HEK293 (cell line): ENCODE data around the gene WDR7.

Source experiments
- SP3 ChIP-seq: fragments of 450-650 bp; formaldehyde crosslinking; IDR thresholded peaks from 2 replicates; pipeline ENCODE4 v1.5.1; 2016; ENCODE audit warnings: missing biosample characterization, missing genetic modification characterization
- ZBTB1 ChIP-seq: fragments of 450-650 bp; formaldehyde crosslinking; IDR thresholded peaks from 2 replicates; pipeline ENCODE4 v1.5.1; 2016; ENCODE audit warnings: missing biosample characterization, missing genetic modification characterization
- ZNF121 ChIP-seq: fragments of 450-650 bp; formaldehyde crosslinking; IDR thresholded peaks from 2 replicates; pipeline ENCODE4 v1.5.1; 2016; ENCODE audit warnings: missing biosample characterization, missing genetic modification characterization
- ZNF24 ChIP-seq: fragments of 450-650 bp; formaldehyde crosslinking; IDR thresholded peaks from 2 replicates; pipeline ENCODE4 v1.5.1; 2016; ENCODE audit warnings: missing biosample characterization, missing genetic modification characterization
- ZNF626 ChIP-seq: fragments of 450-650 bp; sonication (Bioruptor Pico); formaldehyde crosslinking; IDR thresholded peaks from 2 replicates; pipeline ENCODE4 v1.5.1; 2018; ENCODE audit warnings: missing biosample characterization, missing genetic modification characterization, inconsistent platforms
- TF ChIP-seq, protein P1 (sequence below): fragments of 450-650 bp; formaldehyde crosslinking; IDR thresholded peaks from 2 replicates; pipeline ENCODE4 v1.5.1; 2016; ENCODE audit warnings: missing biosample characterization, missing genetic modification characterization

DNA sequence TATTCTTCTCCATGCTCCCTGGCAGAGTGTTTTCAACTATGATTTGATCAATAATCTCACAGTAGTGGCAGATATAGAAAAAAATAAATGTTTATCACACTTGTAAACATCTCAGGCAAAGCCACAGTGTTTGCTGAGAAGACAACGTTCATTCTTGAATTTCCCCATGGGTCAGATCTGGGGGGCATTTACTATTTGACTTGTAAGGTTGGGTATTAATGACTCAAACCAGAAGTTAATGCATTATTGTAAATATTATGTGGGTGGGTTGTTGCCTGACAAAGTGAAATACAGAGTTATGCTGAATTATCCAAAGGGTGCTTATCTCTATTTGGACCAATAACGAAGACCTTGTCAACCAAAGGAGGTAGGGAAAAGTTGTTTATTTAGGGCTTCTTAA lies 346.0 kb downstream of the WDR7 start:
- no peak for TF ChIP-seq ZNF24 (tag by site-specific recombination)
- no peak for TF ChIP-seq ZNF121
- no peak for TF ChIP-seq SP3 (tag by site-specific recombination)
- TF ChIP-seq ZNF626 = no peak
- no peak for TF ChIP-seq ZBTB1 (tag by site-specific recombination)
- TF ChIP-seq, protein P1, sequence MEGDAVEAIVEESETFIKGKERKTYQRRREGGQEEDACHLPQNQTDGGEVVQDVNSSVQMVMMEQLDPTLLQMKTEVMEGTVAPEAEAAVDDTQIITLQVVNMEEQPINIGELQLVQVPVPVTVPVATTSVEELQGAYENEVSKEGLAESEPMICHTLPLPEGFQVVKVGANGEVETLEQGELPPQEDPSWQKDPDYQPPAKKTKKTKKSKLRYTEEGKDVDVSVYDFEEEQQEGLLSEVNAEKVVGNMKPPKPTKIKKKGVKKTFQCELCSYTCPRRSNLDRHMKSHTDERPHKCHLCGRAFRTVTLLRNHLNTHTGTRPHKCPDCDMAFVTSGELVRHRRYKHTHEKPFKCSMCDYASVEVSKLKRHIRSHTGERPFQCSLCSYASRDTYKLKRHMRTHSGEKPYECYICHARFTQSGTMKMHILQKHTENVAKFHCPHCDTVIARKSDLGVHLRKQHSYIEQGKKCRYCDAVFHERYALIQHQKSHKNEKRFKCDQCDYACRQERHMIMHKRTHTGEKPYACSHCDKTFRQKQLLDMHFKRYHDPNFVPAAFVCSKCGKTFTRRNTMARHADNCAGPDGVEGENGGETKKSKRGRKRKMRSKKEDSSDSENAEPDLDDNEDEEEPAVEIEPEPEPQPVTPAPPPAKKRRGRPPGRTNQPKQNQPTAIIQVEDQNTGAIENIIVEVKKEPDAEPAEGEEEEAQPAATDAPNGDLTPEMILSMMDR = no peak
